A549 (cell line): Measurements from ENCODE around the gene TMEM43. TPM values are rescaled to one million over a fixed set of nuclear protein-coding genes. Genes with fewer than 3 reads are reported as not detected.

Source experiments
- ATAC-seq, 2 experiments: fragments of 200-7000 bp in 1 of 2; fragments of >200 bp in 1 of 2; cut with Nextera tagmentation in 1 of 2; cut with Tn5 transposase in 1 of 2; 3 replicates each; pipeline versions ENCODE4 v1.8.0 to v1.9.1; 2018 to 2020; ENCODE audit warnings: mild to moderate bottlenecking in 1 of 2, moderate library complexity in 1 of 2
- CTCF ChIA-PET: fragments of 300-600 bp; sonication (Branson Sonifier 250); formaldehyde crosslinking; extraction: SDS; loops from one replicate; lab custom pipeline; 2021; ENCODE audit warnings: antibody characterized with exemption, inconsistent platforms; lab: Yijun Ruan, JAX
- POLR2A ChIA-PET: fragments of 350-600 bp; formaldehyde crosslinking; extraction: SDS; loops from one replicate; lab custom pipeline; 2021; ENCODE audit warnings: antibody characterized with exemption, inconsistent platforms; lab: Yijun Ruan, JAX
- DNase-seq, 2 experiments: peaks; one replicate each; pipeline versions ENCODE4 v3.0.0 to v3.0.0-alpha.2; 2011 to 2016; ENCODE audit warnings: low read depth in 1 of 2, low spot score in 1 of 2
- FAIRE-seq: peaks from 2 replicates; lab custom pipeline; 2011; peaks lifted over from hg19 to GRCh38; lab: Jason Lieb, UNC
- H3K27ac ChIP-seq, 2 experiments: fragments of >200 bp; sonication (Bioruptor Twin); formaldehyde crosslinking; 3 replicates each; pipeline ENCODE4 v1.5.1; 2016 to 2017
- H3K4me1 ChIP-seq: fragments of >200 bp; sonication (Bioruptor Twin); formaldehyde crosslinking; 3 replicates; pipeline ENCODE4 v1.6.1; 2016
- H3K4me2 ChIP-seq: fragments of >200 bp; sonication (Bioruptor Twin); formaldehyde crosslinking; 3 replicates; pipeline ENCODE4 v1.6.1; 2016
- H3K4me3 ChIP-seq: fragments of >200 bp; sonication (Bioruptor Twin); formaldehyde crosslinking; 3 replicates; pipeline ENCODE4 v1.5.1; 2016
- H3K9me3 ChIP-seq: fragments of >200 bp; sonication (Bioruptor Twin); formaldehyde crosslinking; 3 replicates; pipeline ENCODE4 v1.6.1; 2016
- BHLHE40 ChIP-seq: IDR thresholded peaks from 2 replicates; pipeline ENCODE4 v1.6.1; 2012; ENCODE audit warnings: low read depth, low read length, inconsistent platforms
- CBX8 ChIP-seq: fragments of 200-600 bp; sonication (generic); IDR thresholded peaks from 2 replicates; pipeline ENCODE4 v1.6.1; 2016
- CEBPB ChIP-seq, 2 experiments: fragments of >200 bp in 1 of 2; sonication (Bioruptor Twin) in 1 of 2; formaldehyde crosslinking in 1 of 2; IDR thresholded peaks; 2 replicates each; pipeline ENCODE4 v1.6.1; 2012 to 2016
- HDAC2 ChIP-seq: fragments of 200-600 bp; sonication (generic); IDR thresholded peaks from 2 replicates; pipeline ENCODE4 v1.6.1; 2016
- HES2 ChIP-seq: fragments of >200 bp; sonication (Bioruptor Twin); formaldehyde crosslinking; IDR thresholded peaks from 2 replicates; pipeline ENCODE4 v1.6.1; 2016
- HOXB5 ChIP-seq: fragments of 250-450 bp; sonication (Bioruptor Pico); IDR thresholded peaks from 2 replicates; pipeline ENCODE4 v1.5.0; 2020; ENCODE audit warnings: mild to moderate bottlenecking, moderate library complexity
- JUNB ChIP-seq: fragments of >200 bp; sonication (Bioruptor Twin); formaldehyde crosslinking; IDR thresholded peaks from 2 replicates; pipeline ENCODE4 v1.6.1; 2016
- MAFK ChIP-seq: fragments of 450-650 bp; IDR thresholded peaks from 2 replicates; pipeline ENCODE4 v1.6.1; 2014; ENCODE audit not compliant: partially characterized antibody
- MAZ ChIP-seq: fragments of 150-350 bp; IDR thresholded peaks from 2 replicates; pipeline ENCODE4 v1.6.1; 2014; ENCODE audit warnings: antibody characterized with exemption, low read depth, low read length, borderline replicate concordance
- NPAS2 ChIP-seq: fragments of 250-450 bp; sonication (Bioruptor Pico); IDR thresholded peaks from 2 replicates; pipeline ENCODE4 v1.8.0; 2022; ENCODE audit warnings: mild to moderate bottlenecking, moderate library complexity, borderline replicate concordance
- NR3C1 ChIP-seq: fragments of >200 bp; sonication (Bioruptor Twin); formaldehyde crosslinking; IDR thresholded peaks from 3 replicates; pipeline ENCODE4 v1.6.1; 2017
- PHF8 ChIP-seq: fragments of 200-600 bp; sonication (generic); IDR thresholded peaks from 2 replicates; pipeline ENCODE4 v1.6.1; 2016; ENCODE audit warnings: low read depth, mild to moderate bottlenecking, antibody characterized with exemption, moderate library complexity, borderline replicate concordance
- POLR2A ChIP-seq: IDR thresholded peaks from 2 replicates; pipeline ENCODE4 v1.6.1; 2012; ENCODE audit warnings: mild to moderate bottlenecking, low read length
- RARB ChIP-seq: fragments of 250-450 bp; sonication (Bioruptor Pico); IDR thresholded peaks from 2 replicates; pipeline ENCODE4 v1.8.0; 2021; ENCODE audit warnings: mild to moderate bottlenecking, moderate library complexity
- RCOR1 ChIP-seq: fragments of 150-350 bp; IDR thresholded peaks from 2 replicates; pipeline ENCODE4 v1.6.1; 2014; ENCODE audit warnings: antibody characterized with exemption, low read length, low read depth
- RNF2 ChIP-seq: fragments of 200-600 bp; sonication (generic); IDR thresholded peaks from 2 replicates; pipeline ENCODE4 v1.6.1; 2016; ENCODE audit warnings: low read depth, mild to moderate bottlenecking, antibody characterized with exemption, moderate library complexity, borderline replicate concordance
- TP53 ChIP-seq: fragments of 250-450 bp; sonication (Bioruptor Pico); IDR thresholded peaks from 2 replicates; pipeline ENCODE4 v1.5.0; 2021; ENCODE audit warnings: mild to moderate bottlenecking, moderate library complexity
- ZC3H11A ChIP-seq: fragments of 450-650 bp; IDR thresholded peaks from 2 replicates; pipeline ENCODE4 v1.6.1; 2014; ENCODE audit warnings: antibody characterized with exemption, mild to moderate bottlenecking
- ZFP36 ChIP-seq: fragments of 450-650 bp; IDR thresholded peaks from 2 replicates; pipeline ENCODE4 v1.6.1; 2014; ENCODE audit warnings: borderline replicate concordance; ENCODE audit not compliant: partially characterized antibody
- ZSCAN20 ChIP-seq: fragments of 250-450 bp; sonication (Bioruptor Pico); IDR thresholded peaks from 2 replicates; pipeline ENCODE4 v1.8.0; 2022; ENCODE audit warnings: mild to moderate bottlenecking, moderate library complexity
- WGBS: methylation state at CpG from one replicate; pipeline ENCODE4 v1.1.6; 2017; ENCODE audit errors: missing lambda C conversion rate; 5-methylcytosine and 5-hydroxymethylcytosine counted together
- polyA plus RNA-seq, 4 experiments: library from polyadenylated mRNA; depleted of rRNA in 3 of 4; stranded (reverse); fragments of >200 nt; fragmentation: RNase III in 1 of 4; extraction: RNeasy Plus Mini Kit Qiagen cat#74134 plus additional on column Dnase treatment in 1 of 4; gene quantifications; 2 replicates in 3 of 4; 3 replicates in 1 of 4; pipeline ENCODE4 v1.2.3, GENCODE V29; 2011 to 2017
- TF ChIP-seq, protein P1 (sequence below): fragments of >200 bp; sonication (Bioruptor Twin); formaldehyde crosslinking; IDR thresholded peaks from 3 replicates; pipeline ENCODE4 v1.5.1; 2016
- TF ChIP-seq, protein P2 (sequence below): IDR thresholded peaks from 2 replicates; pipeline ENCODE4 v1.6.1; 2012
- TF ChIP-seq, protein P3 (sequence below): IDR thresholded peaks from 2 replicates; pipeline ENCODE4 v1.6.1; 2012
- TF ChIP-seq, protein P4 (sequence below): IDR thresholded peaks from 2 replicates; pipeline ENCODE4 v1.6.1; 2012; ENCODE audit warnings: low read depth, borderline replicate concordance

The TMEM43 gene
- polyA plus RNA-seq, 2 of the 4 experiments (the other 2 are of a cell fraction), result 41.1 to 79.0 TPM

GRCh38 chr3:14174483-14174882, 49.6 kb downstream of the TMEM43 start:
- CTCF ChIA-PET, result interaction anchor here (0.8 to 3.9 kb wide), 5 partner anchors 15 to 49 kb away, joined by 3 to 10 read pairs (median 6); partner anchors contain the start of genes CHCHD4 and TMEM43
- TF ChIP-seq PHF8 (no peak), NPAS2 (CRISPR knock-in tag) (no peak), JUNB (no peak), RARB (CRISPR knock-in tag) (no peak), RCOR1 (no peak), CBX8 (no peak), ZC3H11A (no peak), BHLHE40 (no peak), NR3C1 (no peak), TP53 (CRISPR knock-in tag) (no peak)
- TF ChIP-seq, protein P1, sequence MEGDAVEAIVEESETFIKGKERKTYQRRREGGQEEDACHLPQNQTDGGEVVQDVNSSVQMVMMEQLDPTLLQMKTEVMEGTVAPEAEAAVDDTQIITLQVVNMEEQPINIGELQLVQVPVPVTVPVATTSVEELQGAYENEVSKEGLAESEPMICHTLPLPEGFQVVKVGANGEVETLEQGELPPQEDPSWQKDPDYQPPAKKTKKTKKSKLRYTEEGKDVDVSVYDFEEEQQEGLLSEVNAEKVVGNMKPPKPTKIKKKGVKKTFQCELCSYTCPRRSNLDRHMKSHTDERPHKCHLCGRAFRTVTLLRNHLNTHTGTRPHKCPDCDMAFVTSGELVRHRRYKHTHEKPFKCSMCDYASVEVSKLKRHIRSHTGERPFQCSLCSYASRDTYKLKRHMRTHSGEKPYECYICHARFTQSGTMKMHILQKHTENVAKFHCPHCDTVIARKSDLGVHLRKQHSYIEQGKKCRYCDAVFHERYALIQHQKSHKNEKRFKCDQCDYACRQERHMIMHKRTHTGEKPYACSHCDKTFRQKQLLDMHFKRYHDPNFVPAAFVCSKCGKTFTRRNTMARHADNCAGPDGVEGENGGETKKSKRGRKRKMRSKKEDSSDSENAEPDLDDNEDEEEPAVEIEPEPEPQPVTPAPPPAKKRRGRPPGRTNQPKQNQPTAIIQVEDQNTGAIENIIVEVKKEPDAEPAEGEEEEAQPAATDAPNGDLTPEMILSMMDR, result no peak
- TF ChIP-seq, protein P2, sequence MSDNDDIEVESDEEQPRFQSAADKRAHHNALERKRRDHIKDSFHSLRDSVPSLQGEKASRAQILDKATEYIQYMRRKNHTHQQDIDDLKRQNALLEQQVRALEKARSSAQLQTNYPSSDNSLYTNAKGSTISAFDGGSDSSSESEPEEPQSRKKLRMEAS, result no peak
- TF ChIP-seq, protein P3, sequence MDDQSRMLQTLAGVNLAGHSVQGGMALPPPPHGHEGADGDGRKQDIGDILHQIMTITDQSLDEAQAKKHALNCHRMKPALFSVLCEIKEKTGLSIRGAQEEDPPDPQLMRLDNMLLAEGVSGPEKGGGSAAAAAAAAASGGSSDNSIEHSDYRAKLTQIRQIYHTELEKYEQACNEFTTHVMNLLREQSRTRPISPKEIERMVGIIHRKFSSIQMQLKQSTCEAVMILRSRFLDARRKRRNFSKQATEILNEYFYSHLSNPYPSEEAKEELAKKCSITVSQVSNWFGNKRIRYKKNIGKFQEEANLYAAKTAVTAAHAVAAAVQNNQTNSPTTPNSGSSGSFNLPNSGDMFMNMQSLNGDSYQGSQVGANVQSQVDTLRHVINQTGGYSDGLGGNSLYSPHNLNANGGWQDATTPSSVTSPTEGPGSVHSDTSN, result no peak
- Histone ChIP-seq H3K9me3 (no peaks in the 10 kb centered on the region), H3K27ac (0 out of 6 replicates have a peak overlapping the region, but pooled peaks of 1 of the 2 experiments have one; percentile 6), H3K4me3 (no peak overlapping the region), H3K4me2 (peak overlapping the region; percentile 89; the same call in 2 of the 3 replicates), H3K4me1 (peaks cover 61% of the 10 kb centered on the region)
- WGBS, result 64% methylated on average over 2 of the region's 2 CpGs
- ATAC-seq, result no peak
- POLR2A ChIA-PET, result no interaction called here
- no peak for DNase-seq
- FAIRE-seq, result no peak

- WGBS, result 68% methylated on average over 3 of the region's 3 CpGs
- TF ChIP-seq, protein P4, sequence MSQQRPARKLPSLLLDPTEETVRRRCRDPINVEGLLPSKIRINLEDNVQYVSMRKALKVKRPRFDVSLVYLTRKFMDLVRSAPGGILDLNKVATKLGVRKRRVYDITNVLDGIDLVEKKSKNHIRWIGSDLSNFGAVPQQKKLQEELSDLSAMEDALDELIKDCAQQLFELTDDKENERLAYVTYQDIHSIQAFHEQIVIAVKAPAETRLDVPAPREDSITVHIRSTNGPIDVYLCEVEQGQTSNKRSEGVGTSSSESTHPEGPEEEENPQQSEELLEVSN, result no peak
- no peak for TF ChIP-seq MAZ
- TF ChIP-seq POLR2A, result no peak
- TF ChIP-seq HDAC2, result no peak
- TF ChIP-seq ZSCAN20 (CRISPR knock-in tag), result no peak
- TF ChIP-seq MAFK, result no peak
- no peak for TF ChIP-seq ZFP36
- no peak for TF ChIP-seq HOXB5 (CRISPR knock-in tag)
- no peak for TF ChIP-seq RNF2
- no peak for TF ChIP-seq CEBPB (IDR thresholded peaks at IDR 0.05)
- no peak for TF ChIP-seq HES2
- FAIRE-seq (no peak), ATAC-seq (no peak), DNase-seq (no peak)
- CTCF ChIA-PET, result interaction anchor here (1.1 to 3.9 kb wide), 5 partner anchors 9 to 50 kb away, joined by 3 to 10 read pairs (median 6); partner anchors contain the start of genes CHCHD4 and TMEM43
- H3K9me3 ChIP-seq, result no peaks in the 10 kb centered on the region
- H3K4me2 ChIP-seq, result peak overlapping the region; percentile 89
- H3K4me3 ChIP-seq, result no peak overlapping the region
- POLR2A ChIA-PET, result no interaction called here
- H3K4me1 ChIP-seq, result peaks cover 58% of the 10 kb centered on the region
- H3K27ac ChIP-seq, result no peak overlapping the region
These were observed 50.7 kb downstream of the TMEM43 start for GRCh38 chr3:14175383-14176037.
